Measurements from ENCODE around the gene LCN6. TPM values are rescaled to one million over a fixed set of nuclear protein-coding genes. Genes with fewer than 3 reads are reported as not detected.
"Not testable (repeated sequence)": the region's sequence is repeated elsewhere in the genome, so short reads cannot be mapped to it uniquely, and the experiment has no call there.

LCN6 gene
- total RNA-seq, 1 donor from 2014 or later: not detected

DNA sequence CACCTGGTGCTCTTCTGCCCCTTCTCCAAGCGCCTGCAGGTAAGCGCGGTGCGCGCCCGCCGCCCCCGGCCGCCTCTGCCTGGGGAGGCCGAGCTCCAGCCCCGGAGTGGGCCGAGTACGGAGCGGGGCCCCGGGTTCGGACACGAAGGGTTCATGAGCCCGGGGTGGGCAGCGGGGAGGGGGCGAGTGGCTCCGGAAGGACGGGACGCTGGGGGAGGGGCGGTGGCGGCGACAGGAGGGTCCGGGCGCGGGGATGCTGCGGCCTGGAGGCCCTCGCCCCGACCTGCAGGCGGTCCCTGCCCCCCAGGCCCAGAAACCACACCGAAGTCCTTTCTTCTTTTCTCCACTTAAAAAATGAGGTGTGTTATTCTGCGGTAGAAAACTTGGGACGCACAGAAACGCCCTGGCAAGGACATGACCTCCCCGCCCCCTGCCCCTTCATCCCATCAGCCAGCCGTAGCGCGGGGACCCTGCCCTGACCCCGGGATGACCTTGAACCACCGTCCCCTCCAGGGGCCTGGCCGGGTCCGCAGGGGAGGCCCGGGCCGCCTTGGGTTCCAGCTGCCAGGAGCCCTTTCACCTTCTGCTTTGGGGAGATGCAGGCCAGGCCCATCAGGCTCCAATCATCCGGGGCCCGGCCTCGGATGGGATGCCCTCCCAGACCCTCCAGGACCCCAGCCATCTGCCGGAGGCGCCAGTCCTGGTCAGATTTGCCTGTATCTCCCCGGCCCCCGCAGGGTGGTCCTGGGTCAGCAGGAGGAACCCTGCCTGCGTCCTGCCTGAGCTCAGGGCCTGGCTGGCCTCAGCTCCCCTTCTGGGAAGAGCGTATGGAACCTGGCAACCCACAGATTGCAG is 35.4 kb downstream of the LCN6 start:
- Histone ChIP-seq H3K9me3 (ENCODE audit: insufficient read depth, low read depth, low read length) (no peaks in the 10 kb centered on the region), H3K79me2 (ENCODE audit: insufficient read depth, low read length) (no peaks in the 10 kb centered on the region), H3K27ac (ENCODE audit: low read depth, low read length) (no peak overlapping the region), H2AFZ (ENCODE audit: low read depth, low read length) (no peak overlapping the region), H4K20me1 (ENCODE audit: insufficient read depth, low read length) (no peaks in the 10 kb centered on the region), H3K36me3 (ENCODE audit: insufficient read depth, low read length) (no peaks in the 10 kb centered on the region), H3K27me3 (ENCODE audit: insufficient read depth, low read length) (no peaks in the 10 kb centered on the region), H3K9ac (ENCODE audit: low read length) (no peak overlapping the region), H3K4me3 (ENCODE audit: insufficient read depth, low read depth, low read length) (peak overlapping the region; percentile 37), H3K4me1 (ENCODE audit: insufficient read depth, low read length) (peaks cover 3% of the 10 kb centered on the region), H3K4me2 (ENCODE audit: low read length) (peak overlapping the region; percentile 75)
- Mint-ChIP-seq H3K4me3 (ENCODE audit: unreplicated experiment) (peak overlapping the region; percentile 75), H3K9me3 (ENCODE audit: unreplicated experiment) (peaks cover 2% of the 10 kb centered on the region), H3K36me3 (ENCODE audit: low read depth, unreplicated experiment) (no peaks in the 10 kb centered on the region), H3K27me3 (ENCODE audit: low read depth, unreplicated experiment) (no peaks in the 10 kb centered on the region), H3K4me1 (ENCODE audit: low read depth, unreplicated experiment) (no peaks in the 10 kb centered on the region), H3K27ac (ENCODE audit: unreplicated experiment) (no peak overlapping the region)
- no peak for DNase-seq (ENCODE audit: low read depth)
- no peak for FAIRE-seq
- TF ChIP-seq, protein P1, sequence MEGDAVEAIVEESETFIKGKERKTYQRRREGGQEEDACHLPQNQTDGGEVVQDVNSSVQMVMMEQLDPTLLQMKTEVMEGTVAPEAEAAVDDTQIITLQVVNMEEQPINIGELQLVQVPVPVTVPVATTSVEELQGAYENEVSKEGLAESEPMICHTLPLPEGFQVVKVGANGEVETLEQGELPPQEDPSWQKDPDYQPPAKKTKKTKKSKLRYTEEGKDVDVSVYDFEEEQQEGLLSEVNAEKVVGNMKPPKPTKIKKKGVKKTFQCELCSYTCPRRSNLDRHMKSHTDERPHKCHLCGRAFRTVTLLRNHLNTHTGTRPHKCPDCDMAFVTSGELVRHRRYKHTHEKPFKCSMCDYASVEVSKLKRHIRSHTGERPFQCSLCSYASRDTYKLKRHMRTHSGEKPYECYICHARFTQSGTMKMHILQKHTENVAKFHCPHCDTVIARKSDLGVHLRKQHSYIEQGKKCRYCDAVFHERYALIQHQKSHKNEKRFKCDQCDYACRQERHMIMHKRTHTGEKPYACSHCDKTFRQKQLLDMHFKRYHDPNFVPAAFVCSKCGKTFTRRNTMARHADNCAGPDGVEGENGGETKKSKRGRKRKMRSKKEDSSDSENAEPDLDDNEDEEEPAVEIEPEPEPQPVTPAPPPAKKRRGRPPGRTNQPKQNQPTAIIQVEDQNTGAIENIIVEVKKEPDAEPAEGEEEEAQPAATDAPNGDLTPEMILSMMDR (IDR thresholded peaks at IDR 0.05; ENCODE audit: insufficient read depth, low read depth, low read length): no peak
- TF ChIP-seq EZH2 (IDR thresholded peaks at IDR 0.05; ENCODE audit: insufficient read depth, low read length): peak; percentile 40

DNA sequence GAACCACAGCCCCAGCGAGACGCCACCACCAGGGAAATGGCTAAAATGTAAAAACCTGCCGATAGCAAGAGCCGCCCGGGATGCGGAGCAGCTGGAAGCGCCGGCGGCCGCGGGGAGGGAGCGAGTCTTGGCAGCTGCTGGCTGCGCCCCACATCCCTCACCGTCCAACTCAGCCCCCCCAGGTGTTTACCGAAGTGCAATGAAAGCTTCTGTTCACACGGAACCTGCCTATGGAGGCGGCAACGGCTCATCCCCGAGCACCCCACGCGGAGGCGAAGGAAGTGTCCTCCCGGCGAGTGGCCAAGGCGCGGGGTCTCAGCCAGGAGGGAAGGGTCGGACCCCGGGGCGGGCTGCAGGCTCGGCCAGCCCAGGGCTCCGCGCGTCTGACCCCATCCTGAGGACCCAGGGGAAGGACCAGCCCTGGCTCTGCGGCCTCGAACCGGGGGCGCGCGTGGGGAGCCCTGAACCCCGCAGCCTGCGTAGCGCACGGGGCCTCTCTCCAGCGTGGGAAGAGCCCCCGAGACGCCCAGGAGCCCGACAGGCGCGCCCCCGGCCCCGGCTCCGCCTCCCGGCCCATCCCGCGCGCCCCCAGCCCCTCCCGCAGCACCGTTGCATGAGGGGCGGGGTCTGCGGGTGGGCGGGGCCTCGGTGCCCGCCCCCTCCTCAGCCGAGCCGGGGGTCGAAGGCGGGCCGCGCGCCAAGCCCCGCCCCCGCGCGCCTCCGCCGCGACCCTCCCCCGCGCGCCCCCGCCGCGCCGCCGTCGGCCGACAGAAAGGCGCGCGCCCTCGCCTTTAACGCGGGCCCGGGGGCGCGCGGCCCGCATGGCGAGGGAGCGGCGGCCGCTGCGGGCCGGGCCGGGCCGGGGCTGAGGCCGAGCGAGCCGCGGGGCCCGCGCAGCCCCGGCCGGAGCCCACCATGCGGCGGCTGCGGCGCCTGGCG is 36.3 kb downstream of the LCN6 start, which contains the start of gene DIPK1B:
DIPK1B (plus strand) TSS at position 822 of the 939 bp plus-strand sequence; CDS start at position 916, 94 bp downstream.
- no peak within 1 kb of the TSS for H3K9ac ChIP-seq (ENCODE audit: low read length)
- TF ChIP-seq EZH2 (IDR thresholded peaks at IDR 0.05; ENCODE audit: insufficient read depth, low read length): peak; percentile 73
- TF ChIP-seq, protein P1 (IDR thresholded peaks at IDR 0.05; ENCODE audit: insufficient read depth, low read depth, low read length): no peak
- Mint-ChIP-seq H3K4me1 (ENCODE audit: low read depth, unreplicated experiment) (no peaks in the 10 kb centered on the region), H3K27me3 (ENCODE audit: low read depth, unreplicated experiment) (peaks cover 2% of the 10 kb centered on the region), H3K27ac (ENCODE audit: unreplicated experiment) (peak within 1 kb of the TSS; percentile 62), H3K36me3 (ENCODE audit: low read depth, unreplicated experiment) (no peaks in the 10 kb centered on the region), H3K4me3 (ENCODE audit: unreplicated experiment) (peak within 1 kb of the TSS; percentile 82), H3K9me3 (ENCODE audit: unreplicated experiment) (peaks cover 3% of the 10 kb centered on the region)
- H3K79me2 ChIP-seq (ENCODE audit: insufficient read depth, low read length): no peaks in the 10 kb centered on the region
- DNase-seq (ENCODE audit: low read depth) (no peak), FAIRE-seq (no peak)
- H3K9me3 ChIP-seq (ENCODE audit: insufficient read depth, low read depth, low read length): no peaks in the 10 kb centered on the region
- no peaks in the 10 kb centered on the region for H4K20me1 ChIP-seq (ENCODE audit: insufficient read depth, low read length)
- no peak within 1 kb of the TSS for H3K27ac ChIP-seq (ENCODE audit: low read depth, low read length)
- H3K36me3 ChIP-seq (ENCODE audit: insufficient read depth, low read length): no peaks in the 10 kb centered on the region
- H3K4me3 ChIP-seq (ENCODE audit: insufficient read depth, low read depth, low read length): peak within 1 kb of the TSS; percentile 37
- H3K27me3 ChIP-seq (ENCODE audit: insufficient read depth, low read length): no peaks in the 10 kb centered on the region
- H3K4me2 ChIP-seq (ENCODE audit: low read length): peak within 1 kb of the TSS; percentile 75
- peak within 1 kb of the TSS; percentile 47 for H2AFZ ChIP-seq (ENCODE audit: low read depth, low read length)
- H3K4me1 ChIP-seq (ENCODE audit: insufficient read depth, low read length): peaks cover 3% of the 10 kb centered on the region

DNA sequence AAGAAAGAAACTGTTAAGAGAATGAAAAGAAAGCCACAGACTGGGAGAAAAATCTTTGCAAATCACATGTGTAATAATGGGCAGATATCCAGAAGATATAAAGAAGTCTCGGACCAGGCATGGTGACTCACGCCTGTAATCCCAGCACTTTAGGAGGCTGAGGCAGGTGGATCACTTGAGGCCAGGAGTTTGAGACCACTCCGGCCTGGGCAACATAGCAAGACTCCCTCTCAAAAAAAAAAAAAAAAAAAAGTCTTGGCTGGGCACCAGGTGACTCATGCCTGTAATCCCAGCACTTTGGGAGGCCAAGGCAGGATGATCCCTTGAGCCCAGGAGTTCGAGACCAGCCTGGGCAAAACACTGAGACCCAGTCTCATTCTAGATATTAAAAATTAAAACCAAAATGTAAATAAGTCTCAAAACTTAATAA is 37.1 kb downstream of the LCN6 start:
- H3K27ac ChIP-seq (ENCODE audit: low read depth, low read length); H3K4me1 Mint-ChIP-seq (ENCODE audit: low read depth, unreplicated experiment); H3K4me2 ChIP-seq (ENCODE audit: low read length); H3K27me3 Mint-ChIP-seq (ENCODE audit: low read depth, unreplicated experiment); H3K9me3 ChIP-seq (ENCODE audit: insufficient read depth, low read depth, low read length); FAIRE-seq; H3K27me3 ChIP-seq (ENCODE audit: insufficient read depth, low read length); H3K9ac ChIP-seq (ENCODE audit: low read length); H4K20me1 ChIP-seq (ENCODE audit: insufficient read depth, low read length); H3K4me3 ChIP-seq (ENCODE audit: insufficient read depth, low read depth, low read length); H3K36me3 Mint-ChIP-seq (ENCODE audit: low read depth, unreplicated experiment); H3K79me2 ChIP-seq (ENCODE audit: insufficient read depth, low read length); H3K36me3 ChIP-seq (ENCODE audit: insufficient read depth, low read length); H2AFZ ChIP-seq (ENCODE audit: low read depth, low read length); H3K9me3 Mint-ChIP-seq (ENCODE audit: unreplicated experiment); H3K4me1 ChIP-seq (ENCODE audit: insufficient read depth, low read length): not testable (repeated sequence)
- DNase-seq (ENCODE audit: low read depth): peak; percentile 47
- Mint-ChIP-seq H3K4me3 (ENCODE audit: unreplicated experiment) (peak overlapping the region; percentile 82), H3K27ac (ENCODE audit: unreplicated experiment) (peak overlapping the region; percentile 62)

Data from astrocyte (in vitro differentiated cells and primary cell).